Fibroblast of villous mesenchyme (primary cell): ENCODE measurements around the gene ARHGEF16. TPM values are rescaled to one million over a fixed set of nuclear protein-coding genes. Genes with fewer than 3 reads are reported as not detected.

ENCODE experiments used
- DNase-seq: peaks from one replicate; pipeline ENCODE4 v3.0.0-alpha.2; 2010; ENCODE audit warnings: low read depth
- H3K4me3 ChIP-seq: 2 replicates; pipeline ENCODE4 v1.5.1; 2011; ENCODE audit warnings: low read depth, mild to moderate bottlenecking, low read length
- CTCF ChIP-seq: IDR thresholded peaks from 2 replicates; pipeline ENCODE4 v1.5.1; 2012; ENCODE audit warnings: low read depth, mild to moderate bottlenecking, low read length; ENCODE audit not compliant: insufficient read depth
- total RNA-seq: library from RNA; depleted of rRNA; stranded (reverse); fragments of >200 nt; gene quantifications from 2 replicates; pipeline ENCODE4 v1.2.3, GENCODE V29; 2012

The ARHGEF16 gene
- total RNA-seq, 1 donor: 0.86 TPM

GRCh38 chr1:3483380-3483779 is 28.9 kb downstream of the ARHGEF16 start:
- no peak for TF ChIP-seq CTCF
- no peak for DNase-seq
- H3K4me3 ChIP-seq: no peak overlapping the region

- TF ChIP-seq CTCF: peak; percentile 92
- peak; percentile 20 for DNase-seq
- H3K4me3 ChIP-seq: no peak overlapping the region
These were observed 29.5 kb downstream of the ARHGEF16 start for GRCh38 chr1:3483801-3484444.

GRCh38 chr1:3485016-3485415 is 30.6 kb downstream of the ARHGEF16 start:
- no peak overlapping the region for H3K4me3 ChIP-seq
- no peak for DNase-seq
- no peak for TF ChIP-seq CTCF

- no peak overlapping the region for H3K4me3 ChIP-seq
- TF ChIP-seq CTCF: no peak
- no peak for DNase-seq
These were observed 34.0 kb downstream of the ARHGEF16 start for GRCh38 chr1:3488432-3488831.

- no peak for TF ChIP-seq CTCF
- no peak overlapping the region for H3K4me3 ChIP-seq
- no peak for DNase-seq
These were observed 35.7 kb downstream of the ARHGEF16 start for GRCh38 chr1:3490046-3490745.

GRCh38 chr1:3491291-3492246 is 37.1 kb downstream of the ARHGEF16 start:
- peak; percentile 26 for DNase-seq
- TF ChIP-seq CTCF: peak; percentile 91
- H3K4me3 ChIP-seq: no peak overlapping the region
